NB4 (cell line): ENCODE results near the gene PRSS53.

ENCODE experiments used
- DNase-seq: peaks from one replicate; pipeline ENCODE4 v3.0.0; 2010; ENCODE audit warnings: low read depth
- H3K4me3 ChIP-seq: one replicate; pipeline ENCODE4 v1.5.1; 2011; ENCODE audit warnings: mild to moderate bottlenecking, low read depth, low read length, moderate library complexity
- MYC ChIP-seq: IDR thresholded peaks from 2 replicates; pipeline ENCODE4 v1.6.1; 2011; ENCODE audit warnings: low read depth, low read length
- POLR2A ChIP-seq: IDR thresholded peaks from 2 replicates; pipeline ENCODE4 v1.6.1; 2011; ENCODE audit warnings: mild to moderate bottlenecking; ENCODE audit not compliant: insufficient read length; ENCODE audit errors: extremely low read depth
- TF ChIP-seq, protein P1 (sequence below): IDR thresholded peaks from 2 replicates; pipeline ENCODE4 v1.6.1; 2011; ENCODE audit warnings: low read depth, low read length
- TF ChIP-seq, protein P2 (sequence below): IDR thresholded peaks from one replicate; pipeline ENCODE4 v1.5.1; 2012; ENCODE audit warnings: low read depth, low read length

PRSS53 gene

GRCh38 chr16:31099860-31100638 lies 11.3 kb upstream of the PRSS53 start:
- no peak for DNase-seq
- TF ChIP-seq MYC: no peak
- TF ChIP-seq, protein P1, sequence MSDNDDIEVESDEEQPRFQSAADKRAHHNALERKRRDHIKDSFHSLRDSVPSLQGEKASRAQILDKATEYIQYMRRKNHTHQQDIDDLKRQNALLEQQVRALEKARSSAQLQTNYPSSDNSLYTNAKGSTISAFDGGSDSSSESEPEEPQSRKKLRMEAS: no peak
- TF ChIP-seq POLR2A: no peak
- TF ChIP-seq, protein P2, sequence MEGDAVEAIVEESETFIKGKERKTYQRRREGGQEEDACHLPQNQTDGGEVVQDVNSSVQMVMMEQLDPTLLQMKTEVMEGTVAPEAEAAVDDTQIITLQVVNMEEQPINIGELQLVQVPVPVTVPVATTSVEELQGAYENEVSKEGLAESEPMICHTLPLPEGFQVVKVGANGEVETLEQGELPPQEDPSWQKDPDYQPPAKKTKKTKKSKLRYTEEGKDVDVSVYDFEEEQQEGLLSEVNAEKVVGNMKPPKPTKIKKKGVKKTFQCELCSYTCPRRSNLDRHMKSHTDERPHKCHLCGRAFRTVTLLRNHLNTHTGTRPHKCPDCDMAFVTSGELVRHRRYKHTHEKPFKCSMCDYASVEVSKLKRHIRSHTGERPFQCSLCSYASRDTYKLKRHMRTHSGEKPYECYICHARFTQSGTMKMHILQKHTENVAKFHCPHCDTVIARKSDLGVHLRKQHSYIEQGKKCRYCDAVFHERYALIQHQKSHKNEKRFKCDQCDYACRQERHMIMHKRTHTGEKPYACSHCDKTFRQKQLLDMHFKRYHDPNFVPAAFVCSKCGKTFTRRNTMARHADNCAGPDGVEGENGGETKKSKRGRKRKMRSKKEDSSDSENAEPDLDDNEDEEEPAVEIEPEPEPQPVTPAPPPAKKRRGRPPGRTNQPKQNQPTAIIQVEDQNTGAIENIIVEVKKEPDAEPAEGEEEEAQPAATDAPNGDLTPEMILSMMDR: no peak
- no peak overlapping the region for H3K4me3 ChIP-seq

- TF ChIP-seq, protein P2: no peak
- TF ChIP-seq MYC: peak; percentile 66
- TF ChIP-seq, protein P1: peak; percentile 56; the same call in 1 of the 2 replicates
- TF ChIP-seq POLR2A: peak; percentile 37
- peak within 1 kb of the TSS; percentile 85 for H3K4me3 ChIP-seq
- peak; percentile 98 for DNase-seq
Measured at GRCh38 chr16:31094424-31095120, 5.8 kb upstream of the PRSS53 start, which contains the start of gene VKORC1. Gene VKORC1, minus strand, starts transcription at chr16:31094797. Its CDS starts 68 bp downstream, at chr16:31094729.

- H3K4me3 ChIP-seq: peak overlapping the region; percentile 85
- TF ChIP-seq, protein P2: no peak
- TF ChIP-seq, protein P1: no peak
- DNase-seq: no peak
Measured at GRCh38 chr16:31094088-31094423, 5.3 kb upstream of the PRSS53 start.

DNA sequence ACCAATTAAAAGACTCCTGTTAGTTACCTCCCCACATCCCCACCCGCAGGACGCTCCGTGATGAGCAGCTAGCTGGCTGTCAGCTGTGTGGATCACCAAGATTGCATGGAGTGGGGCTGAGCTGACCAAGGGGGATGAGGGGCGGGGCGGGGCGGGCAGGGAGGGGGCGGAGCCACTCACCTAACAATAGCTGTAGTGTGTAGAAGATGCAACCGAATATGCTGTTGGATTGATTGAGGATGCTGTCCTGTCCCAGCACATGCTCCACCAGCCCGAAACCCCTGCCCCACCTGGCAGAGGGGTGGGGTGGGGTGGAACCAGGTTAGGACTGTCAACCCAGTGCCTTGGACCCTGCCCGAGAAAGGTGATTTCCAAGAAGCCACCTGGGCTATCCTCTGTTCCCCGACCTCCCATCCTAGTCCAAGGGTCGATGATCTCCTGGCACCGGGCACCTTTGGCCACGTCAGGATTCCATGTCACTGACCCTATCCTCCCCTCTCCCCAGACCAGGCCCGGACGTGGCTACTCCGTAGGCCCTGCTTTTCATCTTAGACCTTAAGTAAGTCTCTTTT lies 4.5 kb upstream of the PRSS53 start:
- peak; percentile 65 for DNase-seq
- TF ChIP-seq MYC: no peak
- TF ChIP-seq, protein P2: no peak
- TF ChIP-seq POLR2A: no peak
- TF ChIP-seq, protein P1: no peak
- H3K4me3 ChIP-seq: peak overlapping the region; percentile 13

GRCh38 chr16:31092330-31092729 lies 3.6 kb upstream of the PRSS53 start:
- no peak overlapping the region for H3K4me3 ChIP-seq
- no peak for TF ChIP-seq POLR2A
- DNase-seq: no peak

DNA sequence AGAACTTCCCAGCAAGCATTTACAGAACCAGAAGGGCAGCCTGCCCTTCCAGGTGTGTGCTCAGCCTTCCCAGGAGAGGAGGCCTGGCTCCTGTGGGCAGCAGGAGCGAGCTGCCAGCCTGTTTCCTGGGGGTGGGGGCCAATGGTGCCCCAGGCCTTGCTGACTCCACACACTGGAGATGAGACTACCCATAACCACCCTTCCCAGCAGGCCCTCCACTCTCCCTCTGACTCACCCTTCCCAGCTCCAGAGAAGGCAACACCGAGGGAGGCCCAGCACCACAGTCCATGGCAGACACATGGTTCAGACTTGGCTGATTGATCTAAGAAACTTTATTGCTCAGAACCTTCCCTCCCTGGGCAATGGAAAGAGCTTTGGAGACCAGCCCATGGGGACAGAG lies 1.8 kb upstream of the PRSS53 start:
- H3K4me3 ChIP-seq: no peak overlapping the region
- DNase-seq: no peak
- TF ChIP-seq, protein P2: no peak
- TF ChIP-seq MYC: no peak
- TF ChIP-seq, protein P1: no peak
- no peak for TF ChIP-seq POLR2A
